Spinal cord (tissue), 10 donors: ENCODE results near the gene FRRS1L. TPM values are rescaled to one million over a fixed set of nuclear protein-coding genes. Genes with fewer than 3 reads are reported as not detected.

Experiments used
- DNase-seq, 6 donors: peaks; one replicate each; pipeline versions ENCODE4 v3.0.0 to v3.0.0-alpha.2; 2013 to 2015; ENCODE audit warnings: low spot score in 6 of 6, low read depth in 4 of 6
- H3K27ac ChIP-seq: one replicate; pipeline ENCODE4 v1.5.1; 2013; ENCODE audit warnings: low read depth, low read length, control low read depth
- H3K27me3 ChIP-seq: one replicate; pipeline ENCODE4 v1.6.1; 2013; ENCODE audit warnings: low read length; ENCODE audit not compliant: control insufficient read depth, insufficient read depth
- H3K36me3 ChIP-seq: one replicate; pipeline ENCODE4 v1.6.1; 2013; ENCODE audit warnings: low read length; ENCODE audit not compliant: control insufficient read depth, insufficient read depth
- H3K4me1 ChIP-seq: one replicate; pipeline ENCODE4 v1.6.1; 2013; ENCODE audit warnings: low read length; ENCODE audit not compliant: control insufficient read depth, insufficient read depth
- H3K4me3 ChIP-seq: one replicate; pipeline ENCODE4 v1.5.1; 2013; ENCODE audit warnings: low read depth, low read length, control low read depth
- H3K9me3 ChIP-seq: one replicate; pipeline ENCODE4 v1.6.1; 2013; ENCODE audit warnings: low read length; ENCODE audit not compliant: control insufficient read depth, insufficient read depth
- WGBS: methylation state at CpG from one replicate; pipeline ENCODE4 v1.1.5; 2013; ENCODE audit warnings: missing lambda C conversion rate; ENCODE audit not compliant: insufficient coverage; 5-methylcytosine and 5-hydroxymethylcytosine counted together
- polyA plus RNA-seq, 2 donors: library from polyadenylated mRNA; unstranded; fragments of 120-200 nt; gene quantifications; one replicate each; pipeline ENCODE4 v1.2.1, GENCODE V29; 2013; ENCODE audit not compliant: insufficient read length in 2 of 2
- total RNA-seq, 2 donors: library from RNA; depleted of rRNA in 1 of 2; stranded (reverse); fragments of 120-200 nt in 1 of 2; fragments of >200 nt in 1 of 2; gene quantifications; one replicate each; pipeline versions ENCODE4 v1.2.3 to v1.2.4, GENCODE V29; 2013 to 2014
- donor health status: healthy.

Gene FRRS1L
- total and polyA plus RNA-seq, 4 donors = 19.7 to 86.7 (median 81.9) TPM

DNA sequence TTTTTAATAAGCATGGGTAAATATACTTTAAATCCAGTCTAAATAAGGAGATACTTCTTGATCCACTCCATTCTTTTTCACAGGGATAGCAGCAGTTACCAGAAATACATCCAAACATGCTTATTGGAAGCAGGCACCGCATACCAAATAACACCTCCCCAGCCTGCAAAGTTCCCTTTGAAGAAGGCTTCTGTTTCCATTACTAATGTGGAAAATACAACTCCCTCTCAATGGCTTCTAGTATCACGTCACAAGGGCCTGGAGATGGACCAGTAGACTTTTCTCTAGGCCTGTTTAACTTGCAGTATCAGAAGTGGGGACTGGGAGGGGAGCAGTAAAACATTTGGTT lies 68.1 kb downstream of the FRRS1L start:
- no CpG with 5 or more reads among the region's 2 CpGs for WGBS
- DNase-seq = peak in 2 of 6 donors; percentile 34 to 44
- H3K36me3 ChIP-seq = peaks cover 2% of the 10 kb centered on the region
- H3K4me1 ChIP-seq = peaks cover 10% of the 10 kb centered on the region
- H3K27me3 ChIP-seq = no peaks in the 10 kb centered on the region
- H3K9me3 ChIP-seq = no peaks in the 10 kb centered on the region
- H3K4me3 ChIP-seq = no peak overlapping the region
- peak overlapping the region; percentile 59 for H3K27ac ChIP-seq

GRCh38 chr9:109098171-109098959 lies 68.7 kb downstream of the FRRS1L start:
- peak overlapping the region; percentile 59 for H3K27ac ChIP-seq
- DNase-seq = peak in 3 of 6 donors; percentile 36 to 68 (median 59)

GRCh38 chr9:109097146-109097545 lies 69.9 kb downstream of the FRRS1L start:
- H3K27ac ChIP-seq = no peak overlapping the region
- 100% methylated on average over 2 of the region's 4 CpGs for WGBS
- H3K36me3 ChIP-seq = no peaks in the 10 kb centered on the region

More at GRCh38 chr9:109098171-109098959, 68.7 kb downstream of the FRRS1L start:
- WGBS = no CpG with 5 or more reads among the region's 4 CpGs
- H3K36me3 ChIP-seq = no peaks in the 10 kb centered on the region
- no peaks in the 10 kb centered on the region for H3K9me3 ChIP-seq
- H3K4me3 ChIP-seq = no peak overlapping the region
- peaks cover 10% of the 10 kb centered on the region for H3K4me1 ChIP-seq
- H3K27me3 ChIP-seq = no peaks in the 10 kb centered on the region

DNA sequence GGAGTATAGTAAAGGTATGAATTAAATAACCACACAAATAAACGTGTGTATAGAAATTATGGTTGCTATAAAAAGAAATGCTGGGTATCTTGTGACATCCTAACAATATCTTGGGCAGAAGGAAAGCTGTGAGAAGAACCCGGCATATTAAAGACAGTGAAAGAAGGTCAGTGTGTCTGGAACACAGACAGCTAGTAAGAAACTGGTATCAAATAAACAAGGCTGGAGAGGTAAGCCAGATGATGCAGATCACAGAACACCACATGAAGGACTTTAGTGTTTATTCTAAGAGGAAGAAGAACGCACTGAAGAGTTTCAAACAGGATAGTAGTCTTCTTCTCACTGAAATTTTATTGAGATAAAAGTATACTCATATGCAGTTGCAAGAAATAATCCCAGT lies 71.7 kb downstream of the FRRS1L start:
- Histone ChIP-seq H3K36me3 (peaks cover 5% of the 10 kb centered on the region), H3K27ac (no peak overlapping the region), H3K4me3 (no peak overlapping the region), H3K27me3 (no peaks in the 10 kb centered on the region), H3K9me3 (no peaks in the 10 kb centered on the region), H3K4me1 (peaks cover 10% of the 10 kb centered on the region)
- DNase-seq = no peak
- 100% methylated on average over 1 of the region's 3 CpGs for WGBS

More at GRCh38 chr9:109097146-109097545, 69.9 kb downstream of the FRRS1L start:
- peaks cover 10% of the 10 kb centered on the region for H3K4me1 ChIP-seq
- no peaks in the 10 kb centered on the region for H3K27me3 ChIP-seq
- H3K9me3 ChIP-seq = no peaks in the 10 kb centered on the region
- H3K4me3 ChIP-seq = no peak overlapping the region
- DNase-seq = no peak

GRCh38 chr9:109094268-109094667 lies 72.8 kb downstream of the FRRS1L start:
- WGBS = 90% methylated on average over 6 of the region's 6 CpGs
- Histone ChIP-seq H3K36me3 (peaks cover 10% of the 10 kb centered on the region), H3K27ac (no peak overlapping the region), H3K4me3 (no peak overlapping the region), H3K4me1 (peaks cover 6% of the 10 kb centered on the region), H3K9me3 (no peaks in the 10 kb centered on the region), H3K27me3 (no peaks in the 10 kb centered on the region)
- DNase-seq = no peak

- no peak for DNase-seq
- Histone ChIP-seq H3K36me3 (peaks cover 22% of the 10 kb centered on the region), H3K27me3 (no peaks in the 10 kb centered on the region), H3K9me3 (no peaks in the 10 kb centered on the region), H3K4me1 (peaks cover 4% of the 10 kb centered on the region), H3K27ac (no peak overlapping the region), H3K4me3 (no peak overlapping the region)
- WGBS = no CpG with 5 or more reads among the region's 1 CpG
Measured at GRCh38 chr9:109092587-109092986, 74.5 kb downstream of the FRRS1L start.

- no peak overlapping the region for H3K27ac ChIP-seq
- no peak overlapping the region for H3K4me3 ChIP-seq
- no peak for DNase-seq
- no peaks in the 10 kb centered on the region for H3K27me3 ChIP-seq
- peaks cover 22% of the 10 kb centered on the region for H3K36me3 ChIP-seq
- H3K4me1 ChIP-seq = no peaks in the 10 kb centered on the region
- H3K9me3 ChIP-seq = no peaks in the 10 kb centered on the region
Measured at GRCh38 chr9:109092051-109092580, 74.9 kb downstream of the FRRS1L start.

DNA sequence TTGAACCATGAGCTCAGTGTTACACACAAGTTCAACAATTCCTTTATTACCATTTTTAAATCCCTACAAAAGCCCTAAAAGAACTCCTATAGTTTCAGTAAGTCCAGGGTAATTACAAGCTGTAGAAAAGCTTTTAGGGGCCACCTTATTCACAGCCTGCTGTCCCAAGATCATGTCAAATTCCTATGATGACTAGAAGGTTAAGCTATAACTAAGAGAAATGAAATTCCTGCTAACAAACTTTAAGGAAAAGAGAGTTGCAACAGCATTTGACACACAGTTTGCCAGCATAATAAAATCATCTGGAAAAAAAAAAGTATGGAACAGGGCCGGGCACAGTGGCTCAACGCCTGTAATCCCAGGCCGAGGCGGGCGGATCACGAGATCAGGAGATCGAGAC lies 78.8 kb downstream of the FRRS1L start:
- no peaks in the 10 kb centered on the region for H3K4me1 ChIP-seq
- no peak for DNase-seq
- WGBS = 100% methylated on average over 5 of the region's 7 CpGs
- H3K36me3 ChIP-seq = peaks cover 26% of the 10 kb centered on the region
- H3K27me3 ChIP-seq = no peaks in the 10 kb centered on the region
- H3K9me3 ChIP-seq = no peaks in the 10 kb centered on the region
- H3K4me3 ChIP-seq = no peak overlapping the region
- H3K27ac ChIP-seq = no peak overlapping the region

- no peaks in the 10 kb centered on the region for H3K9me3 ChIP-seq
- H3K4me3 ChIP-seq = no peak overlapping the region
- H3K36me3 ChIP-seq = peaks cover 26% of the 10 kb centered on the region
- WGBS = no CpG with 5 or more reads among the region's 2 CpGs
- H3K4me1 ChIP-seq = no peaks in the 10 kb centered on the region
- no peaks in the 10 kb centered on the region for H3K27me3 ChIP-seq
- DNase-seq = no peak
- H3K27ac ChIP-seq = no peak overlapping the region
Measured at GRCh38 chr9:109087795-109088194, 79.3 kb downstream of the FRRS1L start.

DNA sequence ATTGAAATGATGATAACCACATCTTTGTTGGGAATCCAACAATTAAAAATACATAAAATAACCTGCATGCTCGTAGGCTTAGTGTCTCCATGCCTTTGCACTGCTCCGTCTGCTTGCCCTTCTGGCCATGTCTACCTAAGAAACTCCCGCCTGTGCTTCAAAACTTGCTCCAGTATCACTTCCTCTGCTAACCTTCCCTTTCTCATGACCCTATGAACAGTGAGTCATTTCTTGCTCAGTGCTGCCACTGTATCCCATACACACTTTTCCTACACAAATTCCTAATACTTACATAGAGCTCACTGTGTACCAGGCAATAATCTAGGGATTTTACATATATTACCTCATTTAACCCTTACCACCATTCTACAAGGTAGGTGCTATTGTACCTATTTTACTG lies 80.8 kb downstream of the FRRS1L start:
- WGBS = 97% methylated on average over 3 of the region's 3 CpGs
- H3K27me3 ChIP-seq = no peaks in the 10 kb centered on the region
- H3K36me3 ChIP-seq = peaks cover 26% of the 10 kb centered on the region
- no peak for DNase-seq
- H3K4me1 ChIP-seq = no peaks in the 10 kb centered on the region
- no peaks in the 10 kb centered on the region for H3K9me3 ChIP-seq
- H3K4me3 ChIP-seq = no peak overlapping the region
- no peak overlapping the region for H3K27ac ChIP-seq
